Fibroblast of lung (primary cell): ENCODE results near the gene PPP1R3D.

ENCODE experiments used
- EZH2 ChIP-seq: IDR thresholded peaks from 2 replicates; pipeline ENCODE4 v1.5.1; 2012; ENCODE audit warnings: low read length, control low read depth, mild to moderate bottlenecking; ENCODE audit errors: missing control alignments
- TF ChIP-seq, protein P1 (sequence below), 2 donors: IDR thresholded peaks in 1 of 2; conservative IDR thresholded peaks in 1 of 2; 1 replicate in 1 of 2; 2 replicates in 1 of 2; pipeline ENCODE4 v1.5.1; 2011 to 2012; ENCODE audit warnings: low read length in 2 of 2, control low read depth in 1 of 2, inconsistent platforms in 1 of 2, low read depth in 1 of 2, mild to moderate bottlenecking in 1 of 2

DNA sequence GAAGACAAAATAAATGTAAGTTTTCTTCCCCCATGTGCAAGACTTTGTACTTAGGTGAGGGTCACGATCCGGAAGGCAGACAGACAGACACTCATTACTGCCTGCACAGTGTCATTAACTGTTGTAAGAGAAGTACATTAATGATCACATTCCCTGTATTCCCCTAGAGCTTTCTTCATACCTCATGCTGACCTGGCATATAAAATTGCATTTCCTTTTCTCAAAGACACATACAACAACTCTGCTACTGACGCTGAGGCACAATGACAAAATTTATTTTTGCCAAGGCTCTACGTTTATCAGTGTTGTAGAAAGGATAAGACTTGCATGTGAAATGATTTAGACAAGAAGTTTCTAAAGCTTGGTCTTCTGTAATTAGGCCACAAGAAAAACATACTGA is 3.7 kb downstream of the PPP1R3D start:
- TF ChIP-seq, protein P1, sequence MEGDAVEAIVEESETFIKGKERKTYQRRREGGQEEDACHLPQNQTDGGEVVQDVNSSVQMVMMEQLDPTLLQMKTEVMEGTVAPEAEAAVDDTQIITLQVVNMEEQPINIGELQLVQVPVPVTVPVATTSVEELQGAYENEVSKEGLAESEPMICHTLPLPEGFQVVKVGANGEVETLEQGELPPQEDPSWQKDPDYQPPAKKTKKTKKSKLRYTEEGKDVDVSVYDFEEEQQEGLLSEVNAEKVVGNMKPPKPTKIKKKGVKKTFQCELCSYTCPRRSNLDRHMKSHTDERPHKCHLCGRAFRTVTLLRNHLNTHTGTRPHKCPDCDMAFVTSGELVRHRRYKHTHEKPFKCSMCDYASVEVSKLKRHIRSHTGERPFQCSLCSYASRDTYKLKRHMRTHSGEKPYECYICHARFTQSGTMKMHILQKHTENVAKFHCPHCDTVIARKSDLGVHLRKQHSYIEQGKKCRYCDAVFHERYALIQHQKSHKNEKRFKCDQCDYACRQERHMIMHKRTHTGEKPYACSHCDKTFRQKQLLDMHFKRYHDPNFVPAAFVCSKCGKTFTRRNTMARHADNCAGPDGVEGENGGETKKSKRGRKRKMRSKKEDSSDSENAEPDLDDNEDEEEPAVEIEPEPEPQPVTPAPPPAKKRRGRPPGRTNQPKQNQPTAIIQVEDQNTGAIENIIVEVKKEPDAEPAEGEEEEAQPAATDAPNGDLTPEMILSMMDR (conservative IDR thresholded peaks at IDR 0.05 in 1 of 2, IDR thresholded peaks at IDR 0.05 in 1 of 2; ENCODE audit: low read depth in 1 of 2, low read length in 2 of 2): no peak
- no peak for TF ChIP-seq EZH2
